K562 (cell line): ENCODE measurements around the gene CCDC195. TPM values are rescaled to one million over a fixed set of nuclear protein-coding genes. Genes with fewer than 3 reads are reported as not detected.

ENCODE experiments used
- ATAC-seq: fragments of 200-7000 bp; cut with Tn5 transposase; 3 replicates; pipeline ENCODE4 v1.9.1; 2020; ENCODE audit warnings: moderate library complexity
- BruUV-seq: library from RNA; stranded (reverse); fragments of 400-500 nt; replicated peaks from 2 replicates; lab custom pipeline; 2021; lab: Mats Ljungman, UMichigan
- CTCF ChIA-PET: fragments of 300-600 bp; formaldehyde crosslinking; extraction: SDS; loops from one replicate; lab custom pipeline; 2021; ENCODE audit warnings: low intra/inter-chr PET ratio; lab: Yijun Ruan, JAX
- POLR2A ChIA-PET: fragments of 300-600, 350-650 bp; sonication (Branson Sonifier 250); formaldehyde crosslinking; extraction: SDS; loops from one replicate; lab custom pipeline; 2021; ENCODE audit warnings: antibody characterized with exemption, inconsistent platforms; lab: Yijun Ruan, JAX
- DNase-seq, 4 experiments: peaks; one replicate each; pipeline versions ENCODE4 v3.0.0 to v3.0.0-alpha.2; 2011 to 2018; ENCODE audit warnings: low spot score in 3 of 4, mixed read lengths in 3 of 4; ENCODE audit errors: extremely low read depth in 1 of 4
- FAIRE-seq: peaks from 2 replicates; lab custom pipeline; 2011; peaks lifted over from hg19 to GRCh38; lab: Jason Lieb, UNC
- H2AFZ ChIP-seq: 2 replicates; pipeline ENCODE4 v1.6.0; 2011; ENCODE audit warnings: low read depth, low read length, control low read depth, inconsistent platforms
- H3K27ac ChIP-seq: fragments of 200-600 bp; 3 replicates; pipeline ENCODE4 v1.8.0; 2011; ENCODE audit warnings: low read depth, mild to moderate bottlenecking, control low read depth, inconsistent platforms, low read length, moderate library complexity, mixed read lengths; ENCODE audit errors: extremely low read depth
- H3K27me3 ChIP-seq, 2 experiments: fragments of 300-600 bp in 1 of 2; 2 replicates in 1 of 2; 3 replicates in 1 of 2; pipeline versions ENCODE4 v1.6.0 to v1.8.0; 2011; ENCODE audit warnings: inconsistent platforms in 2 of 2, low read length in 2 of 2, mild to moderate bottlenecking in 1 of 2, mixed read lengths in 1 of 2, moderate library complexity in 1 of 2; ENCODE audit not compliant: control insufficient read depth in 2 of 2, insufficient read depth in 2 of 2
- H3K36me3 ChIP-seq: fragments of 300-600 bp; 3 replicates; pipeline ENCODE4 v1.8.0; 2011; ENCODE audit warnings: mild to moderate bottlenecking, low read length, inconsistent platforms; ENCODE audit not compliant: control insufficient read depth, insufficient read depth
- H3K4me1 ChIP-seq, 2 experiments: fragments of 200-600 bp in 1 of 2; replicated peaks in 1 of 2; 2 replicates in 1 of 2; 3 replicates in 1 of 2; pipeline versions ENCODE4 v1.5.1 to v1.8.0; 2011; ENCODE audit warnings: inconsistent platforms in 2 of 2, low read length in 2 of 2, mild to moderate bottlenecking in 1 of 2, mixed read lengths in 1 of 2, moderate library complexity in 1 of 2; ENCODE audit not compliant: control insufficient read depth in 2 of 2, insufficient read depth in 2 of 2
- H3K4me2 ChIP-seq: 2 replicates; pipeline ENCODE4 v1.6.1; 2011; ENCODE audit warnings: low read length, control low read depth, inconsistent platforms, mixed read lengths; ENCODE audit not compliant: insufficient read depth
- H3K4me3 ChIP-seq: fragments of 200-600 bp; sonication (generic), shearing (Covaris generic); 2 replicates; pipeline ENCODE4 v1.5.1; 2016; ENCODE audit warnings: control low read depth, inconsistent platforms
- H3K79me2 ChIP-seq: fragments of 200-600 bp; 3 replicates; pipeline ENCODE4 v1.8.0; 2011; ENCODE audit warnings: low read length, inconsistent platforms; ENCODE audit not compliant: control insufficient read depth, insufficient read depth
- H3K9ac ChIP-seq, 2 experiments: 2 replicates each; pipeline versions ENCODE4 v1.6.0 to v1.6.1; 2011; ENCODE audit warnings: low read depth in 2 of 2, low read length in 2 of 2, control low read depth in 1 of 2, inconsistent platforms in 1 of 2, mild to moderate bottlenecking in 1 of 2, mixed read lengths in 1 of 2; ENCODE audit not compliant: insufficient read depth in 1 of 2
- H3K9me1 ChIP-seq: one replicate; pipeline ENCODE4 v1.6.0; 2011; ENCODE audit warnings: inconsistent platforms, mild to moderate bottlenecking, low read length, moderate library complexity; ENCODE audit not compliant: control insufficient read depth, insufficient read depth
- H3K9me3 ChIP-seq: replicated peaks from 2 replicates; pipeline ENCODE4 v1.5.1; 2011; ENCODE audit warnings: low read depth, low read length, inconsistent platforms; ENCODE audit not compliant: control insufficient read depth, insufficient read depth
- H4K20me1 ChIP-seq: replicated peaks from 2 replicates; pipeline ENCODE4 v1.6.1; 2011; ENCODE audit warnings: low read length, inconsistent platforms, mixed read lengths; ENCODE audit not compliant: control insufficient read depth, insufficient read depth
- GABPB2 ChIP-seq: fragments of 250-450 bp; sonication (Bioruptor Pico); conservative IDR thresholded peaks from 2 replicates; pipeline ENCODE4 v1.5.1; 2021; ENCODE audit warnings: mild to moderate bottlenecking
- HCFC1 ChIP-seq: IDR thresholded peaks from 2 replicates; pipeline ENCODE4 v1.6.1; 2012; ENCODE audit warnings: low read depth, low read length, improper control_type of control experiment
- TCF3 ChIP-seq: sonication (generic); formaldehyde crosslinking; IDR thresholded peaks from 2 replicates; pipeline ENCODE4 v1.4.0; 2020; ENCODE audit warnings: mild to moderate bottlenecking, missing genetic modification reagents
- ZNF23 ChIP-seq: fragments of 250-450 bp; sonication (Bioruptor Pico); IDR thresholded peaks from 2 replicates; pipeline ENCODE4 v1.4.0; 2020; ENCODE audit warnings: mild to moderate bottlenecking
- ZNF445 ChIP-seq: fragments of 250-450 bp; sonication (Bioruptor Pico); IDR thresholded peaks from 2 replicates; pipeline ENCODE4 v1.4.0; 2020; ENCODE audit warnings: low read depth, mild to moderate bottlenecking, moderate library complexity
- WGBS: fragments of 100-300 bp; shearing (Covaris generic); methylation state at CpG from one replicate; pipeline ENCODE4 v1.1.6; 2016; ENCODE audit warnings: low coverage, mixed read lengths; ENCODE audit not compliant: insufficient coverage; ENCODE audit errors: missing lambda C conversion rate; 5-methylcytosine and 5-hydroxymethylcytosine counted together
- in situ Hi-C: fragments of 300-500 bp; cut with MboI; formaldehyde crosslinking; loops from 4 replicates; pipeline ENCODE4 v1.15.0; 2018; ENCODE audit warnings: inconsistent platforms, mixed read lengths
- intact Hi-C: fragments of 100-400 bp; cut with micrococcal nuclease; formaldehyde crosslinking; loops from 2 replicates; pipeline ENCODE4 v1.14.2; 2022
- polyA plus RNA-seq, 8 experiments: library from polyadenylated mRNA; depleted of rRNA in 4 of 8; stranded (reverse) in 5 of 8; unstranded in 3 of 8; fragments of >200 nt; fragmentation: Nextera tagmentation in 2 of 8; fragmentation: Illumina TruSeq in 1 of 8; extraction: Ambion mirVana in 2 of 8; extraction: Trizol in 1 of 8; gene quantifications; 2 replicates each; pipeline versions ENCODE4 v1.2.1 to v1.2.3, GENCODE V29; 2011 to 2014; ENCODE audit warnings: inconsistent platforms in 1 of 8, missing spikeins in 1 of 8
- total RNA-seq, 7 experiments: library from RNA; depleted of rRNA in 6 of 7; stranded (reverse); fragments of >200 nt in 6 of 7; fragmentation: Illumina TruSeq in 2 of 7; extraction: Trizol in 2 of 7; gene quantifications; 2 replicates each; pipeline versions ENCODE4 v1.2.1 to v1.2.3, GENCODE V29; 2011 to 2021; ENCODE audit warnings: low replicate concordance in 1 of 7
- TF ChIP-seq, protein P1 (sequence below): fragments of 450-650 bp; conservative IDR thresholded peaks from 2 replicates; pipeline ENCODE4 v1.6.1; 2016; ENCODE audit warnings: missing genetic modification characterization, low read depth, mild to moderate bottlenecking, control low read depth, missing compliant biosample characterization
- TF ChIP-seq, protein P2 (sequence below): IDR thresholded peaks from 2 replicates; pipeline ENCODE4 v1.6.1; 2011; ENCODE audit warnings: borderline replicate concordance, low read depth, mild to moderate bottlenecking, moderate library complexity, low read length; ENCODE audit not compliant: insufficient read depth, poor library complexity, severe bottlenecking
- TF ChIP-seq, protein P3 (sequence below), 2 experiments: fragments of 450-650 bp; conservative IDR thresholded peaks; 2 replicates each; pipeline ENCODE4 v1.6.1; 2017; ENCODE audit warnings: mild to moderate bottlenecking in 2 of 2, moderate library complexity in 2 of 2

Gene CCDC195
- total and polyA plus RNA-seq, 9 of the 15 experiments (the other 6 are each of a cell fraction or from before 2014, with no cell fraction given): not detected

DNA sequence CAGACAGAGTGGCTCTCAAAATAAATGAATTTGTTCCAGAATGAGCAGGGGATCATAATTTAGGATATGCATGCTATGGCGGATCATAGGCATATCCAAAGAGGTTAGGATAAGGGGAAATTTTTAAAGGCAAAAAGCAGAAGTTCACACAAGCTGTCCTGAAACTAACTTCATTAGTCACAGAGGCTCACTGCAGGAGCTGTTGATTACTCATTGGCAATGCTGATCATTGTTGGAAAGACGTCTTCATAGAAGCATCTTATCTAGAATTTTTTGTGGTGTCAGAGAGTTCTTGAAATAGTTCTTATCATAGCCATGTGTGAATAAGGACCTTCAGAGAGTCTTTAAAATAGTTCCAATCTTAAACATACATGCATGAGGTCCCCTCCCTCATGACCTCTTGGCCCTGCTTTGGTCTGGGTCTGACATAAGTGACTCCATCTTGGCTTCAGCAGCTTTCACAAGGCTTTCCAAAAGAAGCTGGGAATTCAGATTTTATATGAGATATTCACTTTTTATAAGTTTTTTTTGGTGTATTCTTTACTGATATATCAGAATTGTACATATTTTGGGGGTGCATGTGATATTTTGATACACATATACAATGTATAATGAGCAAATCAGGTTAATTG is 7.5 kb upstream of the CCDC195 start (continued):
- no peak for TF ChIP-seq HCFC1
- TF ChIP-seq, protein P1, sequence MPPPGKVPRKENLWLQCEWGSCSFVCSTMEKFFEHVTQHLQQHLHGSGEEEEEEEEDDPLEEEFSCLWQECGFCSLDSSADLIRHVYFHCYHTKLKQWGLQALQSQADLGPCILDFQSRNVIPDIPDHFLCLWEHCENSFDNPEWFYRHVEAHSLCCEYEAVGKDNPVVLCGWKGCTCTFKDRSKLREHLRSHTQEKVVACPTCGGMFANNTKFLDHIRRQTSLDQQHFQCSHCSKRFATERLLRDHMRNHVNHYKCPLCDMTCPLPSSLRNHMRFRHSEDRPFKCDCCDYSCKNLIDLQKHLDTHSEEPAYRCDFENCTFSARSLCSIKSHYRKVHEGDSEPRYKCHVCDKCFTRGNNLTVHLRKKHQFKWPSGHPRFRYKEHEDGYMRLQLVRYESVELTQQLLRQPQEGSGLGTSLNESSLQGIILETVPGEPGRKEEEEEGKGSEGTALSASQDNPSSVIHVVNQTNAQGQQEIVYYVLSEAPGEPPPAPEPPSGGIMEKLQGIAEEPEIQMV (tag): peak; percentile 23; the same call in 1 of the 2 replicates

DNA sequence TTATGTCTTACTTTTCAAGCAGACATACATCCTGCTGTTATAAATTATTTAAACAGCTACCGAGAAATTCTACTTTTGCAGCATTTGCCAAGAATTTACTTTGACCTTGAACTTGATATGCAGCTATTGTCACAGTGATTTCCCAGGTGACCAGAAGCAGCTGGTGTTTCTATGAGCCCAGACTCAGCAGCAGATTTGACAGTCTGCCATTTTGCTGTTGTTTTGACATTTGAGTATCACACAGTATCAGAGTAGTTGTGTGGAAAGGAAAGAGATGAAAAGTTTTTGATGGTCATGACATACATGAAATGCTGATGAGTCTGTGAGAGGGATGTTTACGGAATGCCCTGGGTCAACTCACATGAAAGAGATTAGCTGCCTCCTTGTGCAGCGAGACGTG is 6.6 kb upstream of the CCDC195 start:
- POLR2A ChIA-PET: interaction anchor here (1.1 kb wide), 1 partner anchor 9 kb away, joined by 3 read pairs; no protein-coding TSS in a partner anchor
- TF ChIP-seq, protein P2, sequence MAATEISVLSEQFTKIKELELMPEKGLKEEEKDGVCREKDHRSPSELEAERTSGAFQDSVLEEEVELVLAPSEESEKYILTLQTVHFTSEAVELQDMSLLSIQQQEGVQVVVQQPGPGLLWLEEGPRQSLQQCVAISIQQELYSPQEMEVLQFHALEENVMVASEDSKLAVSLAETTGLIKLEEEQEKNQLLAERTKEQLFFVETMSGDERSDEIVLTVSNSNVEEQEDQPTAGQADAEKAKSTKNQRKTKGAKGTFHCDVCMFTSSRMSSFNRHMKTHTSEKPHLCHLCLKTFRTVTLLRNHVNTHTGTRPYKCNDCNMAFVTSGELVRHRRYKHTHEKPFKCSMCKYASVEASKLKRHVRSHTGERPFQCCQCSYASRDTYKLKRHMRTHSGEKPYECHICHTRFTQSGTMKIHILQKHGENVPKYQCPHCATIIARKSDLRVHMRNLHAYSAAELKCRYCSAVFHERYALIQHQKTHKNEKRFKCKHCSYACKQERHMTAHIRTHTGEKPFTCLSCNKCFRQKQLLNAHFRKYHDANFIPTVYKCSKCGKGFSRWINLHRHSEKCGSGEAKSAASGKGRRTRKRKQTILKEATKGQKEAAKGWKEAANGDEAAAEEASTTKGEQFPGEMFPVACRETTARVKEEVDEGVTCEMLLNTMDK: no peak
- TF ChIP-seq ZNF445 (CRISPR knock-in tag) (no peak), TCF3 (CRISPR knock-in tag) (no peak), GABPB2 (CRISPR knock-in tag) (no peak), ZNF23 (CRISPR knock-in tag) (no peak)
- TF ChIP-seq, protein P3, sequence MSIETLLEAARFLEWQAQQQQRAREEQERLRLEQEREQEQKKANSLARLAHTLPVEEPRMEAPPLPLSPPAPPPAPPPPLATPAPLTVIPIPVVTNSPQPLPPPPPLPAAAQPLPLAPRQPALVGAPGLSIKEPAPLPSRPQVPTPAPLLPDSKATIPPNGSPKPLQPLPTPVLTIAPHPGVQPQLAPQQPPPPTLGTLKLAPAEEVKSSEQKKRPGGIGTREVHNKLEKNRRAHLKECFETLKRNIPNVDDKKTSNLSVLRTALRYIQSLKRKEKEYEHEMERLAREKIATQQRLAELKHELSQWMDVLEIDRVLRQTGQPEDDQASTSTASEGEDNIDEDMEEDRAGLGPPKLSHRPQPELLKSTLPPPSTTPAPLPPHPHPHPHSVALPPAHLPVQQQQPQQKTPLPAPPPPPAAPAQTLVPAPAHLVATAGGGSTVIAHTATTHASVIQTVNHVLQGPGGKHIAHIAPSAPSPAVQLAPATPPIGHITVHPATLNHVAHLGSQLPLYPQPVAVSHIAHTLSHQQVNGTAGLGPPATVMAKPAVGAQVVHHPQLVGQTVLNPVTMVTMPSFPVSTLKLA (conservative IDR thresholded peaks at IDR 0.05): no peak

More for the DNA sequence above, 6.6 kb upstream of the CCDC195 start:
- Histone ChIP-seq H3K36me3 (no peaks in the 10 kb centered on the region), H3K4me3 (no peak overlapping the region), H3K79me2 (no peaks in the 10 kb centered on the region), H3K9ac (no peak overlapping the region), H3K9me1 (no peaks in the 10 kb centered on the region), H3K27me3 (no peaks in the 10 kb centered on the region), H3K9me3 (no peaks in the 10 kb centered on the region), H2AFZ (no peak overlapping the region), H3K27ac (no peak overlapping the region), H3K4me2 (no peak overlapping the region), H3K4me1 (no peaks in the 10 kb centered on the region), H4K20me1 (no peaks in the 10 kb centered on the region)
- no peak for ATAC-seq
- FAIRE-seq: no peak
- in situ Hi-C loops: no loop called here
- CTCF ChIA-PET: no interaction called here
- intact Hi-C loops: no loop called here
- BruUV-seq: no TSS peak
- WGBS: 11% methylated on average over 4 of the region's 4 CpGs
- no peak for DNase-seq
